Measurements from ENCODE around the gene TRIM34. TPM values are rescaled to one million over a fixed set of nuclear protein-coding genes. Genes with fewer than 3 reads are reported as not detected.

TRIM34 gene, protein sequence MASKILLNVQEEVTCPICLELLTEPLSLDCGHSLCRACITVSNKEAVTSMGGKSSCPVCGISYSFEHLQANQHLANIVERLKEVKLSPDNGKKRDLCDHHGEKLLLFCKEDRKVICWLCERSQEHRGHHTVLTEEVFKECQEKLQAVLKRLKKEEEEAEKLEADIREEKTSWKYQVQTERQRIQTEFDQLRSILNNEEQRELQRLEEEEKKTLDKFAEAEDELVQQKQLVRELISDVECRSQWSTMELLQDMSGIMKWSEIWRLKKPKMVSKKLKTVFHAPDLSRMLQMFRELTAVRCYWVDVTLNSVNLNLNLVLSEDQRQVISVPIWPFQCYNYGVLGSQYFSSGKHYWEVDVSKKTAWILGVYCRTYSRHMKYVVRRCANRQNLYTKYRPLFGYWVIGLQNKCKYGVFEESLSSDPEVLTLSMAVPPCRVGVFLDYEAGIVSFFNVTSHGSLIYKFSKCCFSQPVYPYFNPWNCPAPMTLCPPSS
- polyA plus RNA-seq (2011; rRNA removed) (11.7 and 15.2 TPM in 2 replicates), polyA plus RNA-seq (2017; fragmentation: RNase III; extraction: RNeasy Plus Mini Kit Qiagen cat#74134 plus additional on column Dnase treatment) (6.1 to 8.1 TPM (median 6.8 TPM) in 3 replicates), polyA minus RNA-seq (2011; rRNA and poly(A)+ RNA removed) (3.7 and 4.0 TPM in 2 replicates)
- polyA plus RNA-seq (2012; cell fraction: cytosol; rRNA removed), result 2.9 and 3.5 TPM in 2 replicates
- polyA plus RNA-seq (2012; cell fraction: nucleus; rRNA removed), result 3.1 and 5.9 TPM in 2 replicates

DNA sequence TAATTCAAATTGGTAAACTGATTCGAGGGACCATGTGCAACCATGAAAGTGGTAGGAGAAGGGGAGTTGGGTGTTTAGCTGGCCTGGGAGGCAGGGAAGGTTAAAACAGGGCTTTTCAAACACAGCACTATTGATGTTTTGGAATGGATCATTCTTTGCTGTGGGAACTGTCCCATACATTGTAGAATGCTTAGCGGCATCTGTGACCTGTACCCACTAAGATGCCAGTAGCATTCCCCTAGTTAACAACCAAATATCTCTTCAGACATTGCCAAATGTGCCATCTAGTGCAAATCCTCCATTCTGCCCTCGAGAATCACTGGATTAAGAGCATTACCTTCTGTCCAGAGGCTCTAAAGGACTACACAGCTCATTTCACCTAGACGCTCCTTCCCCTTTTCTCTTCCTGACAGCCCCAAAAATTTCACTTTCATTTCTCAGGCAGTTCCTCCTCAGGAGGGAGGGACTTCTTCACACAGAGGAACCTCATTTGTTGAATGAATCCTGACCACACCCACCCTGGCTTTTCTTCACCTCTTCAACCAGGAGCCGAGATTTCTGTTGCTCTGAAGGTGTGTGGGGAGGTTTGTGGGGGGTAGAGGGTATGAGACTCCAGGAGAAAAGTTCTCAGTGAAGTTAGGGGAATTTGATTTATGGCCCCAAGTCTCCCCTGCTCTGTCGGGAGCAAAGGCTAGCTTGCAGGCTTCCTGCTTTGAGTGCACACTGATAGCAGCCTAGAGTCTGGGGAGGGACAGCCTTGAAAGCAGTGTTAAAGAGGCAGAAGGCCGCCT, at the start of gene TRIM34:
Gene TRIM34 (plus strand): TSS at position 513 of the 791 bp plus-strand sequence. CDS start 7,331 bp downstream, outside the sequence.
- Histone ChIP-seq H3K9me3 (no peaks in the 10 kb centered on the region), H3K4me2 (peak within 1 kb of the TSS; percentile 81), H3K27ac (peak within 1 kb of the TSS; percentile 69 to 83), H3K4me1 (peaks cover 51% of the 10 kb centered on the region), H3K4me3 (peak within 1 kb of the TSS; percentile 46)
- FAIRE-seq (peak; percentile 67), DNase-seq (ENCODE audit: low read depth in 1 of 2, low spot score in 1 of 2) (peak; percentile 45 to 95), ATAC-seq (peak; percentile 75 to 82; a peak in 5 of 6 replicates)
- CTCF ChIA-PET, result interaction anchor here (1.4 kb wide), 1 partner anchor 13 kb away, joined by 3 read pairs; no protein-coding TSS in a partner anchor
- POLR2A ChIA-PET, result interaction anchor here (1.3 kb wide), 1 partner anchor 60 kb away, joined by 6 read pairs; the partner anchor contains the start of gene TRIM5
- TF ChIP-seq BCL3 (IDR thresholded peaks at IDR 0.05), result no peak
- TF ChIP-seq PBX3 (IDR thresholded peaks at IDR 0.05), result no peak; the same call in 1 of the 2 replicates
- TF ChIP-seq CEBPB (IDR thresholded peaks at IDR 0.05), result no peak
- TF ChIP-seq PHF8 (IDR thresholded peaks at IDR 0.05; ENCODE audit: borderline replicate concordance, low read depth), result no peak
- no peak for TF ChIP-seq ZSCAN20 (CRISPR knock-in tag; IDR thresholded peaks at IDR 0.05)
- TF ChIP-seq HEYL (CRISPR knock-in tag; IDR thresholded peaks at IDR 0.05), result no peak
- no peak for TF ChIP-seq EHF (CRISPR knock-in tag; IDR thresholded peaks at IDR 0.05)
- TF ChIP-seq, protein P1, sequence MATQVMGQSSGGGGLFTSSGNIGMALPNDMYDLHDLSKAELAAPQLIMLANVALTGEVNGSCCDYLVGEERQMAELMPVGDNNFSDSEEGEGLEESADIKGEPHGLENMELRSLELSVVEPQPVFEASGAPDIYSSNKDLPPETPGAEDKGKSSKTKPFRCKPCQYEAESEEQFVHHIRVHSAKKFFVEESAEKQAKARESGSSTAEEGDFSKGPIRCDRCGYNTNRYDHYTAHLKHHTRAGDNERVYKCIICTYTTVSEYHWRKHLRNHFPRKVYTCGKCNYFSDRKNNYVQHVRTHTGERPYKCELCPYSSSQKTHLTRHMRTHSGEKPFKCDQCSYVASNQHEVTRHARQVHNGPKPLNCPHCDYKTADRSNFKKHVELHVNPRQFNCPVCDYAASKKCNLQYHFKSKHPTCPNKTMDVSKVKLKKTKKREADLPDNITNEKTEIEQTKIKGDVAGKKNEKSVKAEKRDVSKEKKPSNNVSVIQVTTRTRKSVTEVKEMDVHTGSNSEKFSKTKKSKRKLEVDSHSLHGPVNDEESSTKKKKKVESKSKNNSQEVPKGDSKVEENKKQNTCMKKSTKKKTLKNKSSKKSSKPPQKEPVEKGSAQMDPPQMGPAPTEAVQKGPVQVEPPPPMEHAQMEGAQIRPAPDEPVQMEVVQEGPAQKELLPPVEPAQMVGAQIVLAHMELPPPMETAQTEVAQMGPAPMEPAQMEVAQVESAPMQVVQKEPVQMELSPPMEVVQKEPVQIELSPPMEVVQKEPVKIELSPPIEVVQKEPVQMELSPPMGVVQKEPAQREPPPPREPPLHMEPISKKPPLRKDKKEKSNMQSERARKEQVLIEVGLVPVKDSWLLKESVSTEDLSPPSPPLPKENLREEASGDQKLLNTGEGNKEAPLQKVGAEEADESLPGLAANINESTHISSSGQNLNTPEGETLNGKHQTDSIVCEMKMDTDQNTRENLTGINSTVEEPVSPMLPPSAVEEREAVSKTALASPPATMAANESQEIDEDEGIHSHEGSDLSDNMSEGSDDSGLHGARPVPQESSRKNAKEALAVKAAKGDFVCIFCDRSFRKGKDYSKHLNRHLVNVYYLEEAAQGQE (IDR thresholded peaks at IDR 0.05), result no peak
- WGBS (ENCODE audit: missing lambda C conversion rate), result 0% methylated on average over 7 of the region's 7 CpGs

- Histone ChIP-seq H3K9me3 (no peaks in the 10 kb centered on the region), H3K4me2 (no peak overlapping the region), H3K4me1 (no peaks in the 10 kb centered on the region), H3K4me3 (no peak overlapping the region), H3K27ac (no peak overlapping the region)
- ATAC-seq (no peak), FAIRE-seq (no peak), DNase-seq (ENCODE audit: low read depth in 1 of 2, low spot score in 1 of 2) (no peak)
- no peak for TF ChIP-seq ZFP36 (IDR thresholded peaks at IDR 0.05; ENCODE audit: borderline replicate concordance, partially characterized antibody)
- no peak for TF ChIP-seq RARB (CRISPR knock-in tag; IDR thresholded peaks at IDR 0.05)
- TF ChIP-seq SMC3 (IDR thresholded peaks at IDR 0.05), result no peak
- no peak for TF ChIP-seq CHD4 (IDR thresholded peaks at IDR 0.05; ENCODE audit: borderline replicate concordance)
- TF ChIP-seq CHD2 (IDR thresholded peaks at IDR 0.05; ENCODE audit: low read length, partially characterized antibody), result no peak
- no peak for TF ChIP-seq ZNF302 (CRISPR knock-in tag; IDR thresholded peaks at IDR 0.05)
- no peak for TF ChIP-seq EHF (CRISPR knock-in tag; IDR thresholded peaks at IDR 0.05)
- TF ChIP-seq PHF8 (IDR thresholded peaks at IDR 0.05; ENCODE audit: borderline replicate concordance, low read depth), result no peak
- TF ChIP-seq CEBPB (IDR thresholded peaks at IDR 0.05), result no peak
- TF ChIP-seq JUN (IDR thresholded peaks at IDR 0.05), result no peak
- no peak for TF ChIP-seq RNF2 (IDR thresholded peaks at IDR 0.05; ENCODE audit: borderline replicate concordance, low read depth)
- no peak for TF ChIP-seq ESRRA (IDR thresholded peaks at IDR 0.05; ENCODE audit: borderline replicate concordance, low read length)
- no peak for TF ChIP-seq POLR2A (IDR thresholded peaks at IDR 0.05; ENCODE audit: low read length)
- TF ChIP-seq EP300 (IDR thresholded peaks at IDR 0.05), result no peak
- TF ChIP-seq TP53 (CRISPR knock-in tag; IDR thresholded peaks at IDR 0.05), result no peak
- TF ChIP-seq BHLHE40 (IDR thresholded peaks at IDR 0.05; ENCODE audit: low read depth, low read length), result no peak
- POLR2A ChIA-PET, result no interaction called here
- 19% methylated on average over 4 of the region's 4 CpGs for WGBS (ENCODE audit: missing lambda C conversion rate)
- CTCF ChIA-PET, result no interaction called here
Observed at GRCh38 chr11:5575152-5575551, 49.6 kb upstream of the TRIM34 start.
